ENCODE results near the gene PRCC.
A peak's percentile ranks its signal among the peaks of the same experiment; 100 is the strongest.
"Not testable (repeated sequence)": the region's sequence is repeated elsewhere in the genome, so short reads cannot be mapped to it uniquely, and the experiment has no call there.

The PRCC gene

GRCh38 chr1:156744344-156744743 is 23.0 kb upstream of the PRCC start:
- DNase-seq (ENCODE audit: low read depth in 2 of 2): no peak

GRCh38 chr1:156744786-156745419 is 22.4 kb upstream of the PRCC start:
- DNase-seq (ENCODE audit: low read depth in 2 of 2): no peak

GRCh38 chr1:156745881-156746280 is 21.5 kb upstream of the PRCC start:
- no peak for DNase-seq (ENCODE audit: low read depth in 2 of 2)

GRCh38 chr1:156746406-156746727 is 21.0 kb upstream of the PRCC start:
- DNase-seq (ENCODE audit: low read depth in 2 of 2): no peak

GRCh38 chr1:156746728-156747631 is 20.4 kb upstream of the PRCC start:
- no peak for DNase-seq (ENCODE audit: low read depth in 2 of 2)

- no peak for DNase-seq (ENCODE audit: low read depth in 2 of 2)
Observed at GRCh38 chr1:156747742-156748669, 19.3 kb upstream of the PRCC start.

- no peak for DNase-seq (ENCODE audit: low read depth in 2 of 2)
Observed at GRCh38 chr1:156748670-156749418, 18.5 kb upstream of the PRCC start.

- DNase-seq (ENCODE audit: low read depth in 2 of 2): no peak
Observed at GRCh38 chr1:156749419-156750118, 17.8 kb upstream of the PRCC start.

GRCh38 chr1:156750191-156750672 is 17.1 kb upstream of the PRCC start:
- no peak for DNase-seq (ENCODE audit: low read depth in 2 of 2)

- DNase-seq (ENCODE audit: low read depth in 2 of 2): no peak
Observed at GRCh38 chr1:156750711-156751450, 16.5 kb upstream of the PRCC start.

GRCh38 chr1:156751451-156751756 is 15.9 kb upstream of the PRCC start, which contains the start of gene HDGF:
HDGF (minus strand) TSS chr1:156751675; CDS start chr1:156751429, 246 bp downstream.
- no peak for DNase-seq (ENCODE audit: low read depth in 2 of 2)

GRCh38 chr1:156751757-156752481 is 15.4 kb upstream of the PRCC start:
- DNase-seq (ENCODE audit: low read depth in 2 of 2): peak; percentile 96 to 98

- no peak for DNase-seq (ENCODE audit: low read depth in 2 of 2)
Observed at GRCh38 chr1:156752843-156753482, 14.4 kb upstream of the PRCC start.

GRCh38 chr1:156754219-156754618 is 13.1 kb upstream of the PRCC start:
- DNase-seq (ENCODE audit: low read depth in 2 of 2): no peak

GRCh38 chr1:156755527-156755950 is 11.8 kb upstream of the PRCC start:
- DNase-seq (ENCODE audit: low read depth in 2 of 2): no peak

- DNase-seq (ENCODE audit: low read depth in 2 of 2): no peak
Observed at GRCh38 chr1:156756355-156756754, 11.0 kb upstream of the PRCC start.

- not testable (repeated sequence) for DNase-seq (ENCODE audit: low read depth in 2 of 2)
Observed at GRCh38 chr1:156757572-156758253, 9.6 kb upstream of the PRCC start.

- no peak for DNase-seq (ENCODE audit: low read depth in 2 of 2)
Observed at GRCh38 chr1:156760092-156760795, 7.1 kb upstream of the PRCC start.

Measured in activated CD4-positive, alpha-beta T cell treated with anti-CD3 and anti-CD28 coated beads for 24 hours (primary cell).